Neural cell (in vitro differentiated cells): ENCODE results near the gene PPFIBP2. TPM values are rescaled to one million over a fixed set of nuclear protein-coding genes. Genes with fewer than 3 reads are reported as not detected.

ENCODE experiments used
- H2AFZ ChIP-seq: fragments of 200-600, 300-800 bp; sonication (generic), shearing (Covaris generic); 2 replicates; pipeline ENCODE4 v1.6.0; 2014; ENCODE audit warnings: low read depth, mild to moderate bottlenecking, antibody characterized with exemption, low read length, moderate library complexity
- H3F3A ChIP-seq: fragments of 200-600 bp; shearing (Covaris generic); 2 replicates; pipeline ENCODE4 v1.6.1; 2016; ENCODE audit warnings: mild to moderate bottlenecking, moderate library complexity, mixed read lengths, antibody characterized with exemption, low read length; ENCODE audit not compliant: insufficient read depth, poor library complexity, severe bottlenecking
- H3K27ac ChIP-seq: fragments of 200-600, 300-800 bp; sonication (generic), shearing (Covaris generic); 2 replicates; pipeline ENCODE4 v1.5.1; 2014; ENCODE audit warnings: mild to moderate bottlenecking, low read length, moderate library complexity
- H3K27me3 ChIP-seq: fragments of 300-800, 200-600 bp; sonication (generic), shearing (Covaris generic); 2 replicates; pipeline ENCODE4 v1.6.0; 2014; ENCODE audit warnings: mild to moderate bottlenecking, low read depth, low read length, moderate library complexity; ENCODE audit not compliant: insufficient read depth
- H3K36me3 ChIP-seq: fragments of 300-800, 200-600 bp; sonication (generic), shearing (Covaris generic); 2 replicates; pipeline ENCODE4 v1.5.1; 2014; ENCODE audit warnings: mild to moderate bottlenecking, antibody characterized with exemption, low read length, moderate library complexity; ENCODE audit not compliant: insufficient read depth
- H3K4me2 ChIP-seq: fragments of 300-800, 200-600 bp; sonication (generic), shearing (Covaris generic); 2 replicates; pipeline ENCODE4 v1.6.0; 2014; ENCODE audit warnings: mild to moderate bottlenecking, low read length
- H3K4me3 ChIP-seq: fragments of 300-800, 200-600 bp; sonication (generic), shearing (Covaris generic); 2 replicates; pipeline ENCODE4 v1.5.1; 2014; ENCODE audit warnings: mild to moderate bottlenecking, low read length, moderate library complexity
- H3K79me2 ChIP-seq: fragments of 200-600 bp; shearing (Covaris generic); replicated peaks from 2 replicates; pipeline ENCODE4 v1.6.0; 2014; ENCODE audit warnings: mild to moderate bottlenecking, low read length, moderate library complexity; ENCODE audit not compliant: insufficient read depth
- H3K9ac ChIP-seq: fragments of 300-800, 200-600 bp; sonication (generic), shearing (Covaris generic); 2 replicates; pipeline ENCODE4 v1.6.1; 2016; ENCODE audit warnings: mild to moderate bottlenecking, low read length, mixed read lengths
- H3K9me2 ChIP-seq: fragments of 200-600 bp; shearing (Covaris generic); 2 replicates; pipeline ENCODE4 v1.6.1; 2016; ENCODE audit warnings: mild to moderate bottlenecking, low read length, mixed read lengths; ENCODE audit not compliant: insufficient read depth
- H3K9me3 ChIP-seq: fragments of 200-600, 300-800 bp; sonication (generic), shearing (Covaris generic); 2 replicates; pipeline ENCODE4 v1.6.1; 2016; ENCODE audit warnings: mild to moderate bottlenecking, mixed run types, low read length, moderate library complexity, mixed read lengths
- H4K20me1 ChIP-seq: fragments of 200-600 bp; shearing (Covaris generic); 2 replicates; pipeline ENCODE4 v1.6.1; 2016; ENCODE audit warnings: mild to moderate bottlenecking, mixed run types; ENCODE audit not compliant: insufficient read depth
- EP300 ChIP-seq: fragments of 450-650 bp; conservative IDR thresholded peaks from 2 replicates; pipeline ENCODE4 v1.6.1; 2014; ENCODE audit warnings: antibody characterized with exemption, mild to moderate bottlenecking, moderate library complexity; ENCODE audit not compliant: poor library complexity, severe bottlenecking
- EZH2 ChIP-seq: fragments of 200-600, 300-800 bp; shearing (Covaris generic), sonication (generic); IDR thresholded peaks from 2 replicates; pipeline ENCODE4 v1.6.1; 2014; ENCODE audit warnings: antibody characterized with exemption, low read length, borderline replicate concordance, mild to moderate bottlenecking; ENCODE audit not compliant: insufficient read depth, poor library complexity, severe bottlenecking
- MXI1 ChIP-seq: fragments of 450-650 bp; conservative IDR thresholded peaks from 2 replicates; pipeline ENCODE4 v1.6.1; 2014; ENCODE audit warnings: antibody characterized with exemption, mild to moderate bottlenecking; ENCODE audit not compliant: poor library complexity, severe bottlenecking
- POLR2AphosphoS5 ChIP-seq: IDR thresholded peaks from 2 replicates; pipeline ENCODE4 v1.6.1; 2012
- RAD21 ChIP-seq: fragments of 450-650 bp; conservative IDR thresholded peaks from 2 replicates; pipeline ENCODE4 v1.6.1; 2014; ENCODE audit warnings: antibody characterized with exemption, mild to moderate bottlenecking, moderate library complexity
- SMC3 ChIP-seq: fragments of 450-650 bp; conservative IDR thresholded peaks from 2 replicates; pipeline ENCODE4 v1.6.1; 2014; ENCODE audit warnings: antibody characterized with exemption, mild to moderate bottlenecking, moderate library complexity; ENCODE audit not compliant: poor library complexity
- TAF1 ChIP-seq: IDR thresholded peaks from 2 replicates; pipeline ENCODE4 v1.6.1; 2012; ENCODE audit warnings: low read depth
- polyA plus RNA-seq: library from polyadenylated mRNA; depleted of rRNA; stranded (reverse); fragments of >200 nt; gene quantifications from 2 replicates; pipeline ENCODE4 v1.2.3, GENCODE V29; 2014
- TF ChIP-seq, protein P1 (sequence below): IDR thresholded peaks from 2 replicates; pipeline ENCODE4 v1.6.1; 2012; ENCODE audit warnings: borderline replicate concordance
- TF ChIP-seq, protein P2 (sequence below): fragments of 450-650 bp; IDR thresholded peaks from 2 replicates; pipeline ENCODE4 v1.5.1; 2014; ENCODE audit warnings: antibody characterized with exemption, mild to moderate bottlenecking, moderate library complexity; ENCODE audit not compliant: poor library complexity, severe bottlenecking

Gene PPFIBP2
- polyA plus RNA-seq, 1 donor from 2014 or later = not detected

DNA sequence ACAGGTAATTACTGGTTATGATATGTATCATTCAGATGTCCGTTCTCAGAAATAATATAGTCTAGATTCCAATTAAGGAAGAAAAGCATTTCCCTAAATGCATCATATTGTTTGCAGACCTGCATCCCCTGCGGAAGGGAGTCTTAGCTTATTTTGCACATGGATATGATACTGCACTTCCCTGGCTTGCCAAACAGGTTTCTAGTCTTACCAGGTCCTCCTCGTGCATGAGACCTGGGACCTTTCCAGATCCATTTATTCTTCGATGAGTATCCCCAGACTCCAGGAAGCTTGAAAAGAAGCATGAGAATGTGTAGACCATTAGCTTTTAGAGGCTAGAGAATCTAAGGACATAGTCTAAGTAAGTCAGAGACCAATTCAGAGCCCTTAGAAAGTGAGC lies 128.9 kb downstream of the PPFIBP2 start:
- TF ChIP-seq EP300 (no peak), EZH2 (no peak), RAD21 (no peak), POLR2AphosphoS5 (no peak), MXI1 (no peak), TAF1 (no peak), SMC3 (no peak)
- TF ChIP-seq, protein P1, sequence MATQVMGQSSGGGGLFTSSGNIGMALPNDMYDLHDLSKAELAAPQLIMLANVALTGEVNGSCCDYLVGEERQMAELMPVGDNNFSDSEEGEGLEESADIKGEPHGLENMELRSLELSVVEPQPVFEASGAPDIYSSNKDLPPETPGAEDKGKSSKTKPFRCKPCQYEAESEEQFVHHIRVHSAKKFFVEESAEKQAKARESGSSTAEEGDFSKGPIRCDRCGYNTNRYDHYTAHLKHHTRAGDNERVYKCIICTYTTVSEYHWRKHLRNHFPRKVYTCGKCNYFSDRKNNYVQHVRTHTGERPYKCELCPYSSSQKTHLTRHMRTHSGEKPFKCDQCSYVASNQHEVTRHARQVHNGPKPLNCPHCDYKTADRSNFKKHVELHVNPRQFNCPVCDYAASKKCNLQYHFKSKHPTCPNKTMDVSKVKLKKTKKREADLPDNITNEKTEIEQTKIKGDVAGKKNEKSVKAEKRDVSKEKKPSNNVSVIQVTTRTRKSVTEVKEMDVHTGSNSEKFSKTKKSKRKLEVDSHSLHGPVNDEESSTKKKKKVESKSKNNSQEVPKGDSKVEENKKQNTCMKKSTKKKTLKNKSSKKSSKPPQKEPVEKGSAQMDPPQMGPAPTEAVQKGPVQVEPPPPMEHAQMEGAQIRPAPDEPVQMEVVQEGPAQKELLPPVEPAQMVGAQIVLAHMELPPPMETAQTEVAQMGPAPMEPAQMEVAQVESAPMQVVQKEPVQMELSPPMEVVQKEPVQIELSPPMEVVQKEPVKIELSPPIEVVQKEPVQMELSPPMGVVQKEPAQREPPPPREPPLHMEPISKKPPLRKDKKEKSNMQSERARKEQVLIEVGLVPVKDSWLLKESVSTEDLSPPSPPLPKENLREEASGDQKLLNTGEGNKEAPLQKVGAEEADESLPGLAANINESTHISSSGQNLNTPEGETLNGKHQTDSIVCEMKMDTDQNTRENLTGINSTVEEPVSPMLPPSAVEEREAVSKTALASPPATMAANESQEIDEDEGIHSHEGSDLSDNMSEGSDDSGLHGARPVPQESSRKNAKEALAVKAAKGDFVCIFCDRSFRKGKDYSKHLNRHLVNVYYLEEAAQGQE = no peak
- TF ChIP-seq, protein P2, sequence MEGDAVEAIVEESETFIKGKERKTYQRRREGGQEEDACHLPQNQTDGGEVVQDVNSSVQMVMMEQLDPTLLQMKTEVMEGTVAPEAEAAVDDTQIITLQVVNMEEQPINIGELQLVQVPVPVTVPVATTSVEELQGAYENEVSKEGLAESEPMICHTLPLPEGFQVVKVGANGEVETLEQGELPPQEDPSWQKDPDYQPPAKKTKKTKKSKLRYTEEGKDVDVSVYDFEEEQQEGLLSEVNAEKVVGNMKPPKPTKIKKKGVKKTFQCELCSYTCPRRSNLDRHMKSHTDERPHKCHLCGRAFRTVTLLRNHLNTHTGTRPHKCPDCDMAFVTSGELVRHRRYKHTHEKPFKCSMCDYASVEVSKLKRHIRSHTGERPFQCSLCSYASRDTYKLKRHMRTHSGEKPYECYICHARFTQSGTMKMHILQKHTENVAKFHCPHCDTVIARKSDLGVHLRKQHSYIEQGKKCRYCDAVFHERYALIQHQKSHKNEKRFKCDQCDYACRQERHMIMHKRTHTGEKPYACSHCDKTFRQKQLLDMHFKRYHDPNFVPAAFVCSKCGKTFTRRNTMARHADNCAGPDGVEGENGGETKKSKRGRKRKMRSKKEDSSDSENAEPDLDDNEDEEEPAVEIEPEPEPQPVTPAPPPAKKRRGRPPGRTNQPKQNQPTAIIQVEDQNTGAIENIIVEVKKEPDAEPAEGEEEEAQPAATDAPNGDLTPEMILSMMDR = no peak
- no peaks in the 10 kb centered on the region for H4K20me1 ChIP-seq
- no peaks in the 10 kb centered on the region for H3K79me2 ChIP-seq
- no peak overlapping the region for H3K4me3 ChIP-seq
- H3F3A ChIP-seq = no peaks in the 10 kb centered on the region
- H3K36me3 ChIP-seq = no peaks in the 10 kb centered on the region
- no peak overlapping the region for H3K27ac ChIP-seq
- no peaks in the 10 kb centered on the region for H3K9me3 ChIP-seq
- H3K27me3 ChIP-seq = no peaks in the 10 kb centered on the region
- no peak overlapping the region for H3K9ac ChIP-seq
- no peak overlapping the region for H2AFZ ChIP-seq
- H3K9me2 ChIP-seq = no peaks in the 10 kb centered on the region
- H3K4me2 ChIP-seq = no peak overlapping the region

DNA sequence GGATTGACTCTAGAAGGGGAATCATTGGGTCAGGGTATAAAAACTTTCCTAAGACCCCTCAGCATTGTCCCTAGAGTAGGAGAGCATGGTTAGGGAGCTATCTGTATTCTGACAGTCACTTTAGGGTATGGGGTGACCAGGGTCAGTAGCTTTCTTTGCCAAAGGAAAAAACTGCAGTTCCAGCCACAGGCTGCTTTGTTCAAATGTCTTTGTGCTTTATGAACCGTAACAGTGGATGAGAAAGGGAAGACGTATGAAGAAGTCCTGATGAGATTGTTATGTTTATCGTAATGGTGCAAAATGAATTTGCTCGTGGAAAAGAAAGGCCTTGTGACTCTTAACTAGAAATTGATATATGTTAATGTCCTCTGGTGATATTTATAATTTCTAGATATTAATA lies 129.5 kb downstream of the PPFIBP2 start:
- Histone ChIP-seq H3K27ac (no peak overlapping the region), H3K9me3 (no peaks in the 10 kb centered on the region), H3F3A (no peaks in the 10 kb centered on the region), H3K4me2 (no peak overlapping the region), H3K9me2 (no peaks in the 10 kb centered on the region), H3K36me3 (no peaks in the 10 kb centered on the region), H2AFZ (no peak overlapping the region), H3K4me3 (no peak overlapping the region), H4K20me1 (no peaks in the 10 kb centered on the region), H3K27me3 (no peaks in the 10 kb centered on the region), H3K9ac (no peak overlapping the region), H3K79me2 (no peaks in the 10 kb centered on the region)
- TF ChIP-seq EZH2 (no peak), RAD21 (no peak), EP300 (no peak), MXI1 (no peak), TAF1 (no peak)
- TF ChIP-seq, protein P2 = no peak
- TF ChIP-seq, protein P1 = no peak
